ENCODE measurements around the gene NACC1. TPM values are rescaled to one million over a fixed set of nuclear protein-coding genes. Genes with fewer than 3 reads are reported as not detected.
A peak's percentile ranks its signal among the peaks of the same experiment; 100 is the strongest.

NACC1 gene
- total RNA-seq, 1 donor from 2014 or later, result 10.4 TPM

DNA sequence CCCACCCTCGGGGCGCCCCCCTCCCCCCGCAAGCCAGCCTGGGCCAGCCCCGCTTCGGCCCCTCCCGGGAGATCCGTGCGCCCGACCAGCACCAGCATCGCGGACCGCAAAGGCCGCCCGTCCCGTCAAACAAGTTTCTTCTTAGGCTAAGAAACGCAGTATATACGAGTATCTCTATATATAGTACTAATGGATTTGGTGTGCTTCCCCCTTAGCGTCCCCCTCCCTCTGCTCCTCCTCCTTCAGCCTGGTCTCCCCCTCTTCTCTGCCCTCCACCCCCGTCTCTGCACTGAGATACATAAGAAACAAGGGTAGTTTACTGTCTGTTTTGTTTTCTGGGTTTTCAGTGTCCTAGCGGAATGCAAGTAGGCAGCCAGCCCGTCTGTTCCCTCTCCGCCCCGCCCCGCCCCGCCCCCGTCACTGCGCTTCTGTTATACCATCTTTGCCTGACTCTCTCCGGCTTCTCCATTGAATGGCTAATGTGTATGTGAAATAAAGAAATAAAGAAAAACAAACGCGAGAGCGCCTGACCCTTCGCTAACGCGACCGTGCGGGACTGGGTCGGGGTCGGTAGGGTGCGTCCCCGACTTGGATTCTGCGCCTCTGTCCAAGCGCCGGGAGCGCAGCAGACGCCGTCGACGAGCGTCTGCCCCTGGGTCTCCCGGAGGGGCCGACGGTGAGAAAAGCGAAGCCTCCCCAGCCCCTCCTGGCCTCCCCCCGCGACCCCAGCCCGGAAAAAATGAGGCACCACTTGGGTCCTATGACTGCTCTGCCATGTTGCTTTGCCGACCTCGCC, 19.6 kb upstream of the NACC1 start:
- H3K4me1 ChIP-seq (ENCODE audit: control insufficient read depth in 3 of 3, insufficient read depth in 3 of 3, low read length in 3 of 3), result peaks cover 26 to 34% (median 34%) of the 10 kb centered on the region in 3 donors
- H3K36me3 ChIP-seq (ENCODE audit: control insufficient read depth in 3 of 3, insufficient read depth in 3 of 3, low read length in 3 of 3), result peaks cover 0 to 9% (median 3%) of the 10 kb centered on the region in 3 donors
- peak overlapping the region; percentile 54 for H3K27ac ChIP-seq (ENCODE audit: low read depth, low read length)
- no peaks in the 10 kb centered on the region for H3K27me3 ChIP-seq (ENCODE audit: control insufficient read depth in 3 of 3, insufficient read depth in 3 of 3, low read length in 3 of 3)
- no peak overlapping the region for H3K9ac ChIP-seq (ENCODE audit: low read depth in 1 of 3, low read length in 3 of 3)
- H3K4me3 ChIP-seq (ENCODE audit: low read length in 3 of 3), result peak overlapping the region; percentile 40 to 52 (median 46)
- H3K9me3 ChIP-seq (ENCODE audit: control insufficient read depth in 3 of 3, low read length in 3 of 3), result no peaks in the 10 kb centered on the region

GRCh38 chr19:13099073-13099999, 18.7 kb upstream of the NACC1 start:
- peak overlapping the region; percentile 64 for H3K27ac ChIP-seq (ENCODE audit: low read depth, low read length)
- H3K4me1 ChIP-seq (ENCODE audit: control insufficient read depth in 3 of 3, insufficient read depth in 3 of 3, low read length in 3 of 3), result peaks cover 23 to 26% (median 26%) of the 10 kb centered on the region in 3 donors
- H3K9me3 ChIP-seq (ENCODE audit: control insufficient read depth in 3 of 3, low read length in 3 of 3), result no peaks in the 10 kb centered on the region
- peak overlapping the region; percentile 30 to 52 (median 36) for H3K4me3 ChIP-seq (ENCODE audit: low read length in 3 of 3)
- peaks cover 0 to 6% (median 3%) of the 10 kb centered on the region in 3 donors for H3K36me3 ChIP-seq (ENCODE audit: control insufficient read depth in 3 of 3, insufficient read depth in 3 of 3, low read length in 3 of 3)
- peak overlapping the region in 2 of 3 donors; percentile 23 to 62 for H3K9ac ChIP-seq (ENCODE audit: low read depth in 1 of 3, low read length in 3 of 3)
- no peaks in the 10 kb centered on the region for H3K27me3 ChIP-seq (ENCODE audit: control insufficient read depth in 3 of 3, insufficient read depth in 3 of 3, low read length in 3 of 3)

DNA sequence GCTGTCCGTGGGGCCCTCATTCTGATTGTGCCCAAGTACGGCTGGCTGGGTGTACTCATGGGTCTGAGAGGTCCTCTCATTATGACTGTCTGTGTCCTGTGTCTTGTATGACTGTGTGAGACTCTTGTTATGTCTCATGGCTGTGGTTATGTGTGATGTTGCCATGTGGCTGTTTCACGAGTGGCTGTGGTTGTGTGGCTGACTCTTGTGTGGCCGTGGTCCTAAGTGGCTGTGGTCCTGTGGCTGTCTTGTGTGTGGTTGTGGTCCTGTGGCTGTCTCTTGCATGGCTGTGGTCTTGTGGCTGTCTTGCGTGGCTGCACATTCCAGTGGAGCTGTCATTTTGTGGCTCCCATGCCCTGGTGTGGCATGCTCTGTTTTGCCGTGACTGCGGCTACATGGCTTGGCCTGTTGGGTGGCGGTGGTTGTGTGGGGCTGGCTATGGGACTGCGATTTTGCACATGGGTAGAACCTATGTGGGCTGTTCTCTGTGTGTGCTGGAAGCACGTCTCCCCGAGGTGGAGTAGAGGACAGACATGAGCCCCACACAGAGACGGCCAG, 18.0 kb upstream of the NACC1 start:
- Histone ChIP-seq H3K9me3 (ENCODE audit: control insufficient read depth in 3 of 3, low read length in 3 of 3) (no peaks in the 10 kb centered on the region), H3K27ac (ENCODE audit: low read depth, low read length) (peak overlapping the region; percentile 64), H3K27me3 (ENCODE audit: control insufficient read depth in 3 of 3, insufficient read depth in 3 of 3, low read length in 3 of 3) (no peaks in the 10 kb centered on the region), H3K9ac (ENCODE audit: low read depth in 1 of 3, low read length in 3 of 3) (peak overlapping the region in 2 of 3 donors; percentile 23 to 62), H3K36me3 (ENCODE audit: control insufficient read depth in 3 of 3, insufficient read depth in 3 of 3, low read length in 3 of 3) (peaks cover 0 to 5% (median 3%) of the 10 kb centered on the region in 3 donors), H3K4me3 (ENCODE audit: low read length in 3 of 3) (peak overlapping the region in 1 of 3 donors; percentile 29), H3K4me1 (ENCODE audit: control insufficient read depth in 3 of 3, insufficient read depth in 3 of 3, low read length in 3 of 3) (peaks cover 28 to 33% (median 28%) of the 10 kb centered on the region in 3 donors)

GRCh38 chr19:13100841-13101589, 17.0 kb upstream of the NACC1 start:
- H3K27me3 ChIP-seq (ENCODE audit: control insufficient read depth in 3 of 3, insufficient read depth in 3 of 3, low read length in 3 of 3), result no peaks in the 10 kb centered on the region
- H3K4me1 ChIP-seq (ENCODE audit: control insufficient read depth in 3 of 3, insufficient read depth in 3 of 3, low read length in 3 of 3), result peaks cover 28 to 31% (median 28%) of the 10 kb centered on the region in 3 donors

GRCh38 chr19:13101590-13102415, 16.3 kb upstream of the NACC1 start:
- Histone ChIP-seq H3K9ac (ENCODE audit: low read depth in 1 of 3, low read length in 3 of 3) (peak overlapping the region; percentile 23 to 77 (median 44)), H3K27ac (ENCODE audit: low read depth, low read length) (peak overlapping the region; percentile 51), H3K4me3 (ENCODE audit: low read length in 3 of 3) (peak overlapping the region; percentile 52 to 73 (median 65)), H3K9me3 (ENCODE audit: control insufficient read depth in 3 of 3, low read length in 3 of 3) (no peaks in the 10 kb centered on the region), H3K27me3 (ENCODE audit: control insufficient read depth in 3 of 3, insufficient read depth in 3 of 3, low read length in 3 of 3) (no peaks in the 10 kb centered on the region), H3K36me3 (ENCODE audit: control insufficient read depth in 3 of 3, insufficient read depth in 3 of 3, low read length in 3 of 3) (peaks cover 0 to 5% (median 0%) of the 10 kb centered on the region in 3 donors), H3K4me1 (ENCODE audit: control insufficient read depth in 3 of 3, insufficient read depth in 3 of 3, low read length in 3 of 3) (peaks cover 27 to 28% (median 28%) of the 10 kb centered on the region in 3 donors)

More at GRCh38 chr19:13100841-13101589, 17.0 kb upstream of the NACC1 start:
- Histone ChIP-seq H3K27ac (ENCODE audit: low read depth, low read length) (peak overlapping the region; percentile 25), H3K9ac (ENCODE audit: low read depth in 1 of 3, low read length in 3 of 3) (peak overlapping the region in 1 of 3 donors; percentile 60), H3K4me3 (ENCODE audit: low read length in 3 of 3) (peak overlapping the region; percentile 43 to 73 (median 52)), H3K36me3 (ENCODE audit: control insufficient read depth in 3 of 3, insufficient read depth in 3 of 3, low read length in 3 of 3) (peaks cover 0 to 5% (median under 1%) of the 10 kb centered on the region in 3 donors), H3K9me3 (ENCODE audit: control insufficient read depth in 3 of 3, low read length in 3 of 3) (no peaks in the 10 kb centered on the region)

GRCh38 chr19:13102416-13102665, 15.7 kb upstream of the NACC1 start:
- Histone ChIP-seq H3K27ac (ENCODE audit: low read depth, low read length) (peak overlapping the region; percentile 51), H3K36me3 (ENCODE audit: control insufficient read depth in 3 of 3, insufficient read depth in 3 of 3, low read length in 3 of 3) (peaks cover 1 to 6% (median 2%) of the 10 kb centered on the region in 3 donors), H3K4me1 (ENCODE audit: control insufficient read depth in 3 of 3, insufficient read depth in 3 of 3, low read length in 3 of 3) (peaks cover 27 to 28% (median 28%) of the 10 kb centered on the region in 3 donors), H3K9ac (ENCODE audit: low read depth in 1 of 3, low read length in 3 of 3) (peak overlapping the region; percentile 23 to 77 (median 44)), H3K9me3 (ENCODE audit: control insufficient read depth in 3 of 3, low read length in 3 of 3) (no peaks in the 10 kb centered on the region), H3K27me3 (ENCODE audit: control insufficient read depth in 3 of 3, insufficient read depth in 3 of 3, low read length in 3 of 3) (no peaks in the 10 kb centered on the region), H3K4me3 (ENCODE audit: low read length in 3 of 3) (peak overlapping the region; percentile 52 to 73 (median 65))

DNA sequence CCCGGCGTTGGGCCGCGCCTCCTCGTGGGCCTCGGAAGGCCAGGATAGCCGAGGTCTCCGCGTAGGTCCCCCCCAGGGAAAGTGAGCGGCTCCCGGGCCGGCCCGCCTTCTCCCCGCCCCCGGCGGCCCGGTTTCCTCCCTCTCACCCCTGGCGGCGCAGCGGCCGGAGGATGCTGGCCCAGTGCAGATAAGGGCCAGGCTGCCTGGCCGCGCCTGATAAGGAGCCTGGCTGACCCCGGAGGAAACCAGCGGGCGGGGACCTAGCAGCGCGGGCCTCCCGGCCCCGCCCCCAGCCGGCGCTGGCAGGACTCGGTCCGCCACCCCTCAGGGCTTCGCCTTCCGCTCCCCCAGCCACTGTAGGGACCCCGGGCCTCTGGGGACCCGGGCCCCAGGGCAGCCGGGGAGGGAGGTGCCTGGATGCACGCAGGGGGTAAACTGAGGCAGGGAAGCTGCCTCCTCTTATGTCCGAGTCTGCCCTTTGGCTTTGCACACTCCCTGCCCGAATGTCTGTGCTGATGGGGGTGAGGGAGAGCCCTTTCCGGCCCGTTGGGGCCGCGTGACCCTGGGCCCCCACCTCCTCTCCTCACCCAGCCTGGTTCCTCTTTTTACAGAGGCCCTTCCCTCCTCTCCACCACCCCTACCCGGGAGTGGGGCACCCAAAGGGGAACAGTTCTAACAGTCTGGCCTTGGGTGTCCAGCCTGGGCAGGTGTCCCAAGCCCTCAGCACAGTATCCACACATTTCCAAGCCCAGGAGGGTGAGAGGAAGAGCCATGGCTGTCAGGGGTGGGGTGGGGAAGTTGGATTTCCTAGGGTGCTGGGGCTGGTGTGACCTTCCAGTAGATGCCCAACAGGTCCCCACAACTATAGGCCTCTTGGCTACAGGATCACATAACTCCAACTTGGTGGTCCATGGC, 15.1 kb upstream of the NACC1 start, which contains the start of gene LYL1:
Gene LYL1 (minus strand): TSS at position 193 of the 915 bp plus-strand sequence. CDS start 1,687 bp downstream, outside the sequence.
- H3K4me1 ChIP-seq (ENCODE audit: control insufficient read depth in 3 of 3, insufficient read depth in 3 of 3, low read length in 3 of 3), result peaks cover 27 to 28% (median 28%) of the 10 kb centered on the region in 3 donors
- H3K27ac ChIP-seq (ENCODE audit: low read depth, low read length), result peak within 1 kb of the TSS; percentile 69
- peaks cover 5 to 10% (median 6%) of the 10 kb centered on the region in 3 donors for H3K36me3 ChIP-seq (ENCODE audit: control insufficient read depth in 3 of 3, insufficient read depth in 3 of 3, low read length in 3 of 3)
- H3K9ac ChIP-seq (ENCODE audit: low read depth in 1 of 3, low read length in 3 of 3), result peak within 1 kb of the TSS; percentile 23 to 77 (median 44)
- peak within 1 kb of the TSS; percentile 52 to 73 (median 65) for H3K4me3 ChIP-seq (ENCODE audit: low read length in 3 of 3)
- no peaks in the 10 kb centered on the region for H3K27me3 ChIP-seq (ENCODE audit: control insufficient read depth in 3 of 3, insufficient read depth in 3 of 3, low read length in 3 of 3)
- H3K9me3 ChIP-seq (ENCODE audit: control insufficient read depth in 3 of 3, low read length in 3 of 3), result no peaks in the 10 kb centered on the region

Measured in skeletal muscle tissue (tissue), 4 donors.